H1 (cell line): Measurements from ENCODE around the gene PRRT1. TPM values are rescaled to one million over a fixed set of nuclear protein-coding genes. Genes with fewer than 3 reads are reported as not detected.
"Not testable (repeated sequence)": the region's sequence is repeated elsewhere in the genome, so short reads cannot be mapped to it uniquely, and the experiment has no call there.

Experiments
- CTCF ChIA-PET: fragments of 300-600 bp; sonication (Branson Sonifier 250); formaldehyde crosslinking; loops from one replicate; lab custom pipeline; 2021; ENCODE audit not compliant: partially characterized antibody; lab: Charles Lee
- POLR2A ChIA-PET: fragments of 300-600 bp; sonication (Branson Sonifier 250); formaldehyde crosslinking; loops from one replicate; lab custom pipeline; 2021; ENCODE audit warnings: inconsistent platforms; ENCODE audit not compliant: partially characterized antibody; lab: Charles Lee
- DNase-seq, 2 experiments: peaks; one replicate each; pipeline versions ENCODE4 v3.0.0 to v3.0.0-alpha.2; 2010 to 2022; ENCODE audit warnings: low spot score in 2 of 2, low read depth in 1 of 2, mixed read lengths in 1 of 2
- FAIRE-seq: peaks from 2 replicates; lab custom pipeline; 2011; peaks lifted over from hg19 to GRCh38; lab: Jason Lieb, UNC
- H2AFZ ChIP-seq: 2 replicates; pipeline ENCODE4 v1.8.1; 2012; ENCODE audit warnings: low read length, inconsistent platforms
- H2AK5ac ChIP-seq: 2 replicates; pipeline ENCODE4 v1.6.1; 2013; ENCODE audit warnings: low read depth, low read length
- H2BK120ac ChIP-seq: replicated peaks from 2 replicates; pipeline ENCODE3; 2013; ENCODE audit warnings: low read depth, low read length, inconsistent platforms
- H2BK12ac ChIP-seq: 2 replicates; pipeline ENCODE4 v1.6.1; 2013; ENCODE audit warnings: low read depth, low read length
- H2BK15ac ChIP-seq: 2 replicates; pipeline ENCODE4 v1.6.1; 2013; ENCODE audit warnings: low read length
- H2BK20ac ChIP-seq: 2 replicates; pipeline ENCODE4 v1.6.1; 2013; ENCODE audit warnings: low read length
- H2BK5ac ChIP-seq: 2 replicates; pipeline ENCODE4 v1.6.1; 2013; ENCODE audit warnings: low read depth, low read length
- H3K14ac ChIP-seq: 2 replicates; pipeline ENCODE4 v1.6.1; 2013; ENCODE audit warnings: inconsistent platforms; ENCODE audit not compliant: insufficient read length
- H3K18ac ChIP-seq: 2 replicates; pipeline ENCODE4 v1.6.1; 2013; ENCODE audit warnings: low read length; ENCODE audit errors: extremely low read depth
- H3K23ac ChIP-seq: 2 replicates; pipeline ENCODE4 v1.6.1; 2013; ENCODE audit warnings: inconsistent platforms; ENCODE audit not compliant: insufficient read length
- H3K23me2 ChIP-seq: 2 replicates; pipeline ENCODE4 v1.6.1; 2013; ENCODE audit warnings: low read depth, low read length
- H3K27ac ChIP-seq: 2 replicates; pipeline ENCODE4 v1.6.1; 2011; ENCODE audit warnings: low read depth, low read length, inconsistent platforms
- H3K27me3 ChIP-seq, 4 experiments: replicated peaks in 1 of 4; 1 replicate in 1 of 4; 2 replicates in 3 of 4; pipeline versions ENCODE4 v1.6.1 to v1.8.1; 2011 to 2013; ENCODE audit warnings: low read length in 3 of 4, mild to moderate bottlenecking in 3 of 4, inconsistent platforms in 2 of 4, mixed read lengths in 2 of 4, moderate library complexity in 1 of 4; ENCODE audit not compliant: control insufficient read depth in 3 of 4, insufficient read depth in 3 of 4; ENCODE audit errors: extremely low read depth in 1 of 4
- H3K36me3 ChIP-seq, 4 experiments: 2 replicates each; pipeline versions ENCODE4 v1.6.1 to v1.8.1; 2011 to 2013; ENCODE audit warnings: mild to moderate bottlenecking in 4 of 4, low read length in 3 of 4, moderate library complexity in 2 of 4, control low read depth in 1 of 4, inconsistent platforms in 1 of 4; ENCODE audit not compliant: insufficient read depth in 4 of 4, control insufficient read depth in 2 of 4
- H3K4ac ChIP-seq: replicated peaks from 2 replicates; pipeline ENCODE3; 2013; ENCODE audit warnings: low read length, low read depth, mixed read lengths, inconsistent platforms; ENCODE audit not compliant: insufficient read length
- H3K4me1 ChIP-seq, 4 experiments: replicated peaks in 1 of 4; 1 replicate in 1 of 4; 2 replicates in 3 of 4; pipeline versions ENCODE4 v1.6.1 to v1.8.1; 2011 to 2013; ENCODE audit warnings: low read length in 3 of 4, inconsistent platforms in 2 of 4, mixed read lengths in 1 of 4; ENCODE audit not compliant: insufficient read depth in 4 of 4, control insufficient read depth in 3 of 4
- H3K4me2 ChIP-seq, 2 experiments: 2 replicates each; pipeline versions ENCODE4 v1.6.1 to v1.8.1; 2011 to 2013; ENCODE audit warnings: low read depth in 2 of 2, low read length in 2 of 2, control low read depth in 1 of 2, inconsistent platforms in 1 of 2, mild to moderate bottlenecking in 1 of 2; ENCODE audit not compliant: insufficient read depth in 1 of 2
- H3K4me3 ChIP-seq, 4 experiments: fragments of 200-600, 300-600 bp in 1 of 4; sonication (generic), shearing (Covaris generic), sonication (Bioruptor Twin) in 1 of 4; 2 replicates each; pipeline versions ENCODE4 v1.5.1 to v1.8.1; 2011 to 2016; ENCODE audit warnings: low read length in 4 of 4, low read depth in 3 of 4, control low read depth in 2 of 4, inconsistent platforms in 2 of 4, mild to moderate bottlenecking in 2 of 4, mixed read lengths in 1 of 4, moderate library complexity in 1 of 4; ENCODE audit not compliant: insufficient read depth in 2 of 4; ENCODE audit errors: extremely low read depth in 1 of 4
- H3K56ac ChIP-seq: replicated peaks from 2 replicates; pipeline ENCODE3; 2013; ENCODE audit warnings: low read depth, mild to moderate bottlenecking, mixed read lengths, low read length, inconsistent platforms; ENCODE audit not compliant: insufficient read length
- H3K79me1 ChIP-seq: 2 replicates; pipeline ENCODE4 v1.6.1; 2013; ENCODE audit warnings: low read depth, low read length, control low read depth
- H3K79me2 ChIP-seq, 2 experiments: 2 replicates each; pipeline versions ENCODE4 v1.6.1 to v1.8.1; 2012 to 2013; ENCODE audit warnings: low read length in 2 of 2, mild to moderate bottlenecking in 2 of 2, inconsistent platforms in 1 of 2; ENCODE audit not compliant: insufficient read depth in 2 of 2, control insufficient read depth in 1 of 2
- H3K9ac ChIP-seq, 4 experiments: replicated peaks in 1 of 4; 1 replicate in 1 of 4; 2 replicates in 3 of 4; pipeline versions ENCODE4 v1.6.1 to v1.8.1; 2011 to 2013; ENCODE audit warnings: low read depth in 3 of 4, low read length in 3 of 4, control low read depth in 2 of 4, mild to moderate bottlenecking in 2 of 4, moderate library complexity in 2 of 4, inconsistent platforms in 1 of 4; ENCODE audit errors: extremely low read depth in 1 of 4
- H3K9me3 ChIP-seq, 2 experiments: 2 replicates each; pipeline versions ENCODE4 v1.6.1 to v1.8.1; 2012 to 2013; ENCODE audit warnings: mild to moderate bottlenecking in 2 of 2, moderate library complexity in 2 of 2, control low read depth in 1 of 2, inconsistent platforms in 1 of 2, low read depth in 1 of 2, low read length in 1 of 2, mixed read lengths in 1 of 2; ENCODE audit not compliant: insufficient read depth in 2 of 2
- H4K20me1 ChIP-seq, 2 experiments: replicated peaks in 1 of 2; 2 replicates each; pipeline versions ENCODE3 to v1.8.1; 2011 to 2013; ENCODE audit warnings: inconsistent platforms in 2 of 2, low read length in 2 of 2, mild to moderate bottlenecking in 1 of 2; ENCODE audit not compliant: insufficient read depth in 2 of 2, control insufficient read depth in 1 of 2
- H4K5ac ChIP-seq: 2 replicates; pipeline ENCODE4 v1.6.1; 2013; ENCODE audit warnings: low read length, low read depth, mixed read lengths, inconsistent platforms; ENCODE audit not compliant: insufficient read length
- H4K8ac ChIP-seq: 2 replicates; pipeline ENCODE4 v1.8.0; 2013; ENCODE audit warnings: mild to moderate bottlenecking, moderate library complexity, low read length, inconsistent platforms; ENCODE audit not compliant: insufficient read depth; ENCODE audit errors: extremely low read depth
- H4K91ac ChIP-seq: replicated peaks from 2 replicates; pipeline ENCODE3; 2013; ENCODE audit warnings: low read length, mixed read lengths, inconsistent platforms; ENCODE audit not compliant: insufficient read length
- WGBS, 2 experiments: shearing (Covaris generic) in 1 of 2; methylation state at CpG; one replicate each; pipeline versions ENCODE4 v1.1.6 to v1.1.7; 2013 to 2015; ENCODE audit warnings: low lambda C conversion rate in 2 of 2, mixed read lengths in 2 of 2, inconsistent platforms in 1 of 2, low coverage in 1 of 2, missing lambda C conversion rate in 1 of 2; ENCODE audit not compliant: insufficient replicate concordance in 2 of 2, insufficient coverage in 1 of 2, insufficient read length in 1 of 2; ENCODE audit errors: extremely low coverage in 1 of 2, missing lambda C conversion rate in 1 of 2; 5-methylcytosine and 5-hydroxymethylcytosine counted together
- polyA plus RNA-seq, 7 experiments: library from polyadenylated mRNA; depleted of rRNA in 3 of 7; stranded (reverse) in 5 of 7; unstranded in 2 of 7; fragments of >200 nt in 5 of 7; fragments of 200-250 nt in 2 of 7; gene quantifications; 1 replicate in 5 of 7; 2 replicates in 1 of 7; 4 replicates in 1 of 7; pipeline versions ENCODE4 v1.2.1 to v1.2.3, GENCODE V29; 2011 to 2013; ENCODE audit warnings: missing spikeins in 2 of 7, mixed read lengths in 2 of 7
- total RNA-seq: library from RNA; stranded (reverse); fragmentation: NEBNext Ultra II Directional; extraction: Animal tissue kit (Norgen Biotek cat#: 25700); gene quantifications from 2 replicates; pipeline ENCODE4 v1.2.1, GENCODE V29; 2021

The PRRT1 gene
- total and polyA plus RNA-seq, 2 of the 8 experiments (the other 6 are each of a cell fraction or from before 2014, with no cell fraction given) = 0.71 to 2.8 TPM

DNA sequence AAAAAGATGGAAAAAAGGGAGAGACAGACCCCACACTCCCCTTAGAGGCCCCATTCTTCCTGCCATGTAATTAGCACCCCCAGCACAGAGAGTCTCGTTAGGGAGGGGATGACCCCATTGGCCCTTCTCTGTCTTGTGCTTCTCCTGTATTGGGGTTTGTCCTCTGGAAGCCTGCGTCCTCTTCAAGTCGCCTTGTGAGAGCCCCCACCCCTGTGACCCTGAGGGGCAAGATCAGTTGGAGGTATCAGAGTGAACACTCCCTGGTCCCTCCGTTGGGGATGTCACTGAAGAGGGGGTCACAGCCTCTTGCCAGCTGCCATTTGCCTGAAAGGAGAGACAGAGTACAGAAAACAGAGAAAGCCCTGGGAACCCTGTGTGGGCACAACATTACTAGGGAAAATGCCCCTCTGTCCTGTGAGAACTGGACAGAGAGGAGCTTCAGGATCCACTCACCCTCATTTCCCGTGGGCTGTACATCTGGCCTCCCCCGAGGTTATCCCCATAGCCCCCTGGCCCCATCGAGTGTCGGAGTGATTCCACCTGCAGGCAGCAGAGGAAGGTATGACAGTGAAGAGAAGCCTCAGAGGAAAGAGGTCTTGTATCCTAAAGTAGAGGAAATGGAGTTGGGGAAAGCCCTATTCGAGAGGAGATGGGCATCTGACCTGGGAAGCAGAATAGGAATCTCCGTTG, 34.6 kb upstream of the PRRT1 start:
- H2AFZ ChIP-seq, H4K91ac ChIP-seq, H2BK20ac ChIP-seq, H3K4ac ChIP-seq, FAIRE-seq, H3K4me2 ChIP-seq, H4K8ac ChIP-seq, H3K9ac ChIP-seq, H3K14ac ChIP-seq, H3K4me3 ChIP-seq, H3K56ac ChIP-seq, H2BK5ac ChIP-seq, H2BK120ac ChIP-seq, H3K27me3 ChIP-seq, H4K5ac ChIP-seq, H4K20me1 ChIP-seq, H3K23me2 ChIP-seq, H3K27ac ChIP-seq, H2BK12ac ChIP-seq, H2BK15ac ChIP-seq, DNase-seq, H3K79me1 ChIP-seq, H3K18ac ChIP-seq, H3K9me3 ChIP-seq, H2AK5ac ChIP-seq, H3K23ac ChIP-seq: not testable (repeated sequence)
- ChIA-PET POLR2A (interaction anchor here (0.7 to 13.3 kb wide), 5 partner anchors 7 to 35 kb away, joined by 3 to 194 read pairs (median 4); partner anchors contain the start of genes AGPAT1, PRRT1 and RNF5), CTCF (interaction anchor here (3.2 kb wide), 1 partner anchor 68 kb away, joined by 13 read pairs; no protein-coding TSS in a partner anchor)
- Histone ChIP-seq H3K36me3 (peaks cover 5 to 28% (median 26%) of the 10 kb centered on the region in 4 experiments), H3K79me2 (peaks cover 0 to 13% of the 10 kb centered on the region in 2 experiments; a peak in 2 of 4 replicates), H3K4me1 (peaks cover 0 to 14% (median 7%) of the 10 kb centered on the region in 4 experiments; a peak in 6 of 7 replicates)
- 81% methylated on average over 9 of the region's 10 CpGs; no CpG with 5 or more reads in 1 of the 2 experiments for WGBS, 2 experiments
